HCEC 1CT (cell line): ENCODE results near the gene HLA-DPA1.
"Not testable (repeated sequence)": the region's sequence is repeated elsewhere in the genome, so short reads cannot be mapped to it uniquely, and the experiment has no call there.

Experiments used
- DNase-seq: peaks from one replicate; pipeline ENCODE4 v3.0.0-alpha.2; 2017

Gene HLA-DPA1

GRCh38 chr6:33088258-33088930 lies 14.9 kb upstream of the HLA-DPA1 start:
- DNase-seq = no peak

- DNase-seq = no peak
Observed at GRCh38 chr6:33085627-33086026, 12.2 kb upstream of the HLA-DPA1 start.

GRCh38 chr6:33082702-33083101 lies 9.3 kb upstream of the HLA-DPA1 start:
- peak; percentile 10 for DNase-seq

GRCh38 chr6:33081098-33081824 lies 7.8 kb upstream of the HLA-DPA1 start:
- DNase-seq = no peak

- no peak for DNase-seq
Observed at GRCh38 chr6:33080127-33081089, 7.0 kb upstream of the HLA-DPA1 start.

GRCh38 chr6:33079580-33079979 lies 6.1 kb upstream of the HLA-DPA1 start:
- no peak for DNase-seq

GRCh38 chr6:33078919-33079521 lies 5.6 kb upstream of the HLA-DPA1 start:
- no peak for DNase-seq

GRCh38 chr6:33078442-33078841 lies 5.0 kb upstream of the HLA-DPA1 start:
- no peak for DNase-seq

GRCh38 chr6:33077908-33078307 lies 4.5 kb upstream of the HLA-DPA1 start:
- no peak for DNase-seq

GRCh38 chr6:33076406-33076934 lies 3.0 kb upstream of the HLA-DPA1 start:
- DNase-seq = no peak

GRCh38 chr6:33075568-33076405 lies 2.3 kb upstream of the HLA-DPA1 start, which contains the start of gene HLA-DPB1:
TSS of gene HLA-DPB1 (plus strand) at chr6:33075990. CDS start at chr6:33076042, 52 bp downstream.
- DNase-seq = peak; percentile 37

- DNase-seq = no peak
Observed at GRCh38 chr6:33075208-33075567, 1.7 kb upstream of the HLA-DPA1 start.

GRCh38 chr6:33072508-33073100 lies 845 bp downstream of the HLA-DPA1 start:
- no peak for DNase-seq

- DNase-seq = no peak
Observed at GRCh38 chr6:33071569-33071968, 1.9 kb downstream of the HLA-DPA1 start.

GRCh38 chr6:33070909-33071308 lies 2.5 kb downstream of the HLA-DPA1 start:
- no peak for DNase-seq

- no peak for DNase-seq
Observed at GRCh38 chr6:33069021-33069738, 4.3 kb downstream of the HLA-DPA1 start.

- no peak for DNase-seq
Observed at GRCh38 chr6:33066917-33067521, 6.4 kb downstream of the HLA-DPA1 start.

GRCh38 chr6:33065312-33065711 lies 8.1 kb downstream of the HLA-DPA1 start:
- no peak for DNase-seq

- no peak for DNase-seq
Observed at GRCh38 chr6:33064723-33065122, 8.7 kb downstream of the HLA-DPA1 start.

- not testable (repeated sequence) for DNase-seq
Observed at GRCh38 chr6:33063435-33063834, 10.0 kb downstream of the HLA-DPA1 start.
